ES-I3 (cell line): ENCODE results near the gene CCDC91.

Experiments
- H3K36me3 ChIP-seq: 2 replicates; pipeline ENCODE4 v1.6.1; 2013; ENCODE audit warnings: mild to moderate bottlenecking, low read length, control low read depth, moderate library complexity; ENCODE audit not compliant: insufficient read depth
- H3K4me1 ChIP-seq: 2 replicates; pipeline ENCODE4 v1.6.1; 2013; ENCODE audit warnings: mild to moderate bottlenecking, control low read depth, low read length; ENCODE audit not compliant: insufficient read depth
- H3K9ac ChIP-seq: 2 replicates; pipeline ENCODE4 v1.6.1; 2013; ENCODE audit warnings: low read depth, mild to moderate bottlenecking, low read length, moderate library complexity
- H3K9me3 ChIP-seq: 2 replicates; pipeline ENCODE4 v1.6.1; 2013; ENCODE audit warnings: mild to moderate bottlenecking, low read length, moderate library complexity; ENCODE audit not compliant: control insufficient read depth, insufficient read depth

Gene CCDC91

DNA sequence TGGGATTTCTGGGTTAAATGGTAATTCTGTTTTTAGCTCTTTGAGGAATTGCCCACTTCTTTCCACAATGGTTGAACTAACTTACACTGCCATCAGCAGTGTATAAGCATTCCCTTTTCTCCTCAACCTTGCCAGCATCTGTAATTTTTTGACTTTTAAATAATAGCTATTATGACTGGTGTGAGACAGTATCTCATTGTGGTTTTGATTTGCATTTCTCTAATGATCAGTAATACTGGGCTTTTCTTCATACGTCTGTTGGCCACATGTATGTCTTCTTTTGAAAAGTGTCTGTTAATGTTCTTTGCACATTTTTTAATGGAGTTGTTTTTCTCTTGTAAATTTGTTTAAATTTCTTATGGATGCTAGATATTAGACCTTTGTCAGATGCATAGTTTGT lies 323.7 kb downstream of the CCDC91 start:
- Histone ChIP-seq H3K9ac (no peak overlapping the region), H3K36me3 (no peaks in the 10 kb centered on the region), H3K9me3 (no peaks in the 10 kb centered on the region)

GRCh38 chr12:28517101-28517500 lies 326.8 kb downstream of the CCDC91 start:
- H3K9ac ChIP-seq: no peak overlapping the region
- H3K4me1 ChIP-seq: no peaks in the 10 kb centered on the region
- H3K9me3 ChIP-seq: no peaks in the 10 kb centered on the region
- H3K36me3 ChIP-seq: no peaks in the 10 kb centered on the region

More for the DNA sequence above, 323.7 kb downstream of the CCDC91 start:
- H3K4me1 ChIP-seq: no peaks in the 10 kb centered on the region

DNA sequence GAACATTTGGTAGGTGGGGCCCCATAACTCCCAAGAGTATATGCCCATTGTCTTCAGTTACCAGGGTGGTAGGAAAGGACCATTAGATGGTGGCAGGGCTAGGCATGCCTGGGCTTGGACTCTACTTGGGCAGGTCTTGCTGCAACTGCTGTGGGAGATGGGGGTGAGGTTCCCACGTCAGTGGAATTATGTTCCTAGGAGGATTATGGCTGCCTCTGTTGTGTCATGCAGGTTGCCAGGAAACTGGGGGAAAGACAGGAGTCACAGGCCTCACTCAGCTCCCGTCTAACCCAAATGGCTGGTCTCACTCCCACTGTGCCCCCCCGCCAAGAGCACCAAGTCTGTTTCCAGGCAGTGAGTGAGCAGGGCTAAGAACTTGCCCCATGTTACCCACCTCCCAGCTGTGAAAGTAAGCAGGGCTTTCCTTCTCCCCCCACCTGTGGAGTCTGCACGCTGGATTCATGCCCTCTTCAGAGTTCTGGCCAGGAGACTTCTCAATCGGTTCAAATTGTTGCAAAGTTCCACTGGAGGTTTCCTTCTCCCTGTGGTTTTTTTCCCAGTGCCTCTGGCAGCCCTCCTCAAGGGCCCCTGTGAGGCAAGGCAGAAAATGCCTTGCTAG lies 337.5 kb downstream of the CCDC91 start:
- Histone ChIP-seq H3K4me1 (no peaks in the 10 kb centered on the region), H3K9me3 (no peaks in the 10 kb centered on the region), H3K9ac (no peak overlapping the region), H3K36me3 (no peaks in the 10 kb centered on the region; the same call in 1 of the 2 replicates)

GRCh38 chr12:28535216-28535615 lies 345.0 kb downstream of the CCDC91 start:
- H3K4me1 ChIP-seq: peaks cover 3% of the 10 kb centered on the region; the same call in 1 of the 2 replicates
- no peaks in the 10 kb centered on the region for H3K9me3 ChIP-seq
- H3K9ac ChIP-seq: no peak overlapping the region
- no peaks in the 10 kb centered on the region for H3K36me3 ChIP-seq

DNA sequence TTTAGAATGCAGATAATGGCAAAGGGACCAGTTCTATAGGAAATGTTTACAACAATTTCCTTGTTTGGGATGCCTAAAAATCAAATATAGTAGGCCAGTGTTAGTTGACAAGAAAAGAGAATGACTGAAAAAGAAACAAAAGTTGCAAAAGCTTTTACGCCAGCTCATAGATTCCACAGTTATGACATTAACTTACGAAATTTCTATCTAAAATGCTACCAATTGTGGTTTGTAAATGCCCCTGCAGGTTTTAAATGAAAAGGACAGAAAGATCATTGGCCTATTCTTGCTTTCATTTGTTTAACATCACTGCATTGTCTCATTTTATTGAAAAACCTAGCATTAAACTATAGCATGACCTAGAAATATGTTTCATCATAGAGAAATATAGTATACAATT lies 345.8 kb downstream of the CCDC91 start:
- Histone ChIP-seq H3K9ac (no peak overlapping the region), H3K9me3 (no peaks in the 10 kb centered on the region), H3K36me3 (no peaks in the 10 kb centered on the region), H3K4me1 (peaks cover 3% of the 10 kb centered on the region; the same call in 1 of the 2 replicates)

GRCh38 chr12:28537474-28537873 lies 347.2 kb downstream of the CCDC91 start:
- Histone ChIP-seq H3K36me3 (no peaks in the 10 kb centered on the region), H3K4me1 (peaks cover 3% of the 10 kb centered on the region; the same call in 1 of the 2 replicates), H3K9me3 (no peaks in the 10 kb centered on the region), H3K9ac (no peak overlapping the region)

DNA sequence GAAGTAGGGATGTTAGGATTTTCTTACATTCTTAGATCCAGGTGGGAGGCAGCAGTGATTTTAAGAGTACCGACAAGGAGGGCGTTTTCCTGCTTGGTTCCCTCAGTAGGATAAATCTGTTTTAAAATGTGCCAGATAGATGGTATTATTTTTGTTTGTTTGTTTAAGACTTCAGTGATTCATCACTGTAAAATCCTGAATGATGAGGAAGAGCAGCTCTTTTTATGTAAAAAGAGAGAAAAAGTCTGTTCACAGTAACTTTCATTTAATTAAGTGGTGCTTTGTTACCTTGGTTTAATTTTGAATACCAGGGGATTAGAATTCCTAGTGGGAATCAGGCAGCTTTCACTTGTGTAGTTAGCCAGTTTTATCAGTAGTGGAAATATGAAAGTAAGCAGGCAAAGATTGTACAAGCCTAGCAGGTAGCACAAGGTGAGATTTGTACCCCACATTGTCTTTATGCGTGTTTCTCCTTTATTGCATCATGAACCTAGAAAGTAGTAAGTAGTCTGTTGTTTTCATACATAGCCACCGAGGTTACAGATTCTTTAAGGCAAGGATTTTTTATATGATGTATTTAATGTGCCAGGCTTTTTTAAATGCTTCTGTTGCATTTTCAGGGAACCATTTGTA lies 349.6 kb downstream of the CCDC91 start:
- peaks cover 3% of the 10 kb centered on the region; the same call in 1 of the 2 replicates for H3K4me1 ChIP-seq
- no peaks in the 10 kb centered on the region for H3K9me3 ChIP-seq
- H3K36me3 ChIP-seq: no peaks in the 10 kb centered on the region
- H3K9ac ChIP-seq: no peak overlapping the region

DNA sequence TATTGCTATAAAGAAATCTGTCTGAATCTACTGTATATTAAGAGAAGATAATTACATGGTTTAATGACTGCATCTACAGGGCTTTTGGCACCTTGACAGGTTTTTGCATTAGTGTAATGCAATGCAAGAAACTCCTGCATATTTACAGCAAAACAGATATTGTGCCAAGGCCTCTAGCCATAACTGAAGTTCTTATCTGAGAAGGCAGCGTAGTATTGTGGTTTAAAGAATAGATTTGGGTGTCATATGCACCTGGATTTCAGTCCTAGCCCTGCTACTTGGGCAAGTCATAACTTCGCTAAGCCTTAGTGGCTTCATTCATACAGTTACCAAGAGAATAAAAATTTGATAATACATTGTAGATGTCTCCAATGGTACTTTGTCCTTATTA lies 350.1 kb downstream of the CCDC91 start:
- no peaks in the 10 kb centered on the region for H3K9me3 ChIP-seq
- no peak overlapping the region for H3K9ac ChIP-seq
- H3K4me1 ChIP-seq: peaks cover 3% of the 10 kb centered on the region; the same call in 1 of the 2 replicates
- H3K36me3 ChIP-seq: no peaks in the 10 kb centered on the region

DNA sequence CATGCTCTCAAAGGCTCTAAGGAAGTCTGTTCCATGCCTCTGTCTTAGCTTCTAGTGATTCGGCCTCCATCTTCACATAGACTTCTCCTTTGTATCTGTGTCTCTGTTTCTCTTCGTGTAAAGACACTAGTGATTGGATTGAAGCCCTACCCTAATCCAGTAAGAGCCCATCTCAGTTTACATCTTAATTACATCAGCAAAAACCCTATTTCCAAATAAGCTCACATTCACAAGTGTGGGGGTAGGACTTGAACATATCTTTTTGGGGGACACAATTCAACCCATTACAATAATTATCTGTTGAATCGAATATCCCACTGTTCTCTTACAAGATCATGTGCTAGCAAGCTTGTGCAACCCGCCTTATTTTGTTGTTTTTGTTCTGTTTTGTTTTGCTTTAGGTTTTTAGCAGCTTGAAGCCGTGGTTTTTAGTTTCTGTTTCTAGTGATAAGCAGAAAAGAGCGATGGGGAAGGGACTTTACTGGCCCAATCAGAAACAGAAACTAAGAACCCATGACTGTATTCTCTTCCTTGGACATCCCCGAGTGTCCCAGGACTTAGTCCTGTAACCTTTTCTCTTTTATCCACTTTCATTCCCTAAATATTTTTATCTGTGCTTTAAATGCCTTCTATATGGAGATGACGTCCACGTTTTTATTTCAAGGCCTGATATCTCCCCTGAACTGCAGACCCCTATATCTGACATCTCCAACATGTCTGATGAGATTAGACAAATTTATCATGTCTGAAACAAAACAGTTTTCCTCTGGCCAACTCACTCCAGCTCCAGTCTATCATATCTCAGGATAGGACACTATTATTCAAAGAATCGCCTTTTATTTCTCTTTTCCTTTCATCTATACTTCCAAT lies 353.0 kb downstream of the CCDC91 start:
- H3K36me3 ChIP-seq: no peaks in the 10 kb centered on the region
- H3K4me1 ChIP-seq: peaks cover 3% of the 10 kb centered on the region; the same call in 1 of the 2 replicates
- H3K9ac ChIP-seq: no peak overlapping the region
- H3K9me3 ChIP-seq: no peaks in the 10 kb centered on the region

GRCh38 chr12:28550757-28551704 lies 360.8 kb downstream of the CCDC91 start:
- Histone ChIP-seq H3K36me3 (no peaks in the 10 kb centered on the region), H3K4me1 (peaks cover 25% of the 10 kb centered on the region), H3K9me3 (no peaks in the 10 kb centered on the region), H3K9ac (no peak overlapping the region)

GRCh38 chr12:28552251-28552970 lies 362.2 kb downstream of the CCDC91 start:
- no peaks in the 10 kb centered on the region for H3K36me3 ChIP-seq
- no peak overlapping the region for H3K9ac ChIP-seq
- H3K9me3 ChIP-seq: no peaks in the 10 kb centered on the region
- peaks cover 25% of the 10 kb centered on the region for H3K4me1 ChIP-seq

- peaks cover 19% of the 10 kb centered on the region; the same call in 1 of the 2 replicates for H3K4me1 ChIP-seq
- no peaks in the 10 kb centered on the region for H3K9me3 ChIP-seq
- no peak overlapping the region for H3K9ac ChIP-seq
- no peaks in the 10 kb centered on the region for H3K36me3 ChIP-seq
These were observed 365.5 kb downstream of the CCDC91 start for GRCh38 chr12:28555748-28556147.

GRCh38 chr12:28558250-28558649 lies 368.0 kb downstream of the CCDC91 start:
- Histone ChIP-seq H3K36me3 (no peaks in the 10 kb centered on the region), H3K9me3 (no peaks in the 10 kb centered on the region), H3K9ac (no peak overlapping the region), H3K4me1 (peaks cover 11% of the 10 kb centered on the region; the same call in 1 of the 2 replicates)
